GM18505 (cell line): ENCODE measurements around the gene RAB3IL1.
"Not testable (repeated sequence)": the region's sequence is repeated elsewhere in the genome, so short reads cannot be mapped to it uniquely, and the experiment has no call there.

Experiments used
- ATAC-seq: cut with Tn5 transposase; IDR thresholded peaks from one replicate; pipeline ENCODE4 v1.9.1; 2021; ENCODE audit not compliant: unreplicated experiment
- POLR2A ChIP-seq: IDR thresholded peaks from 4 replicates; pipeline ENCODE4 v1.6.1; 2011; ENCODE audit warnings: borderline replicate concordance; ENCODE audit not compliant: insufficient read depth, insufficient read length; ENCODE audit errors: extremely low read depth

Gene RAB3IL1

GRCh38 chr11:61917334-61918109 is at the start of gene RAB3IL1:
TSS of gene RAB3IL1 (minus strand) at chr11:61917566. CDS start at chr11:61917367, 199 bp downstream.
- no peak for TF ChIP-seq POLR2A
- no peak for ATAC-seq

- ATAC-seq, result no peak
- no peak for TF ChIP-seq POLR2A
Measured at GRCh38 chr11:61966734-61967115, 49.4 kb upstream of the RAB3IL1 start.

GRCh38 chr11:61964666-61965271 is 47.4 kb upstream of the RAB3IL1 start:
- ATAC-seq, result not testable (repeated sequence)

- no peak for ATAC-seq
- TF ChIP-seq POLR2A, result peak; percentile 55
Measured at GRCh38 chr11:61964058-61964665, 46.8 kb upstream of the RAB3IL1 start.

- TF ChIP-seq POLR2A, result peak; percentile 7
- no peak for ATAC-seq
Measured at GRCh38 chr11:61963282-61964057, 46.1 kb upstream of the RAB3IL1 start.

- ATAC-seq, result no peak
- TF ChIP-seq POLR2A, result no peak
Measured at GRCh38 chr11:61963016-61963281, 45.6 kb upstream of the RAB3IL1 start.

GRCh38 chr11:61962213-61963015 is 45.0 kb upstream of the RAB3IL1 start:
- peak; percentile 5 for TF ChIP-seq POLR2A
- no peak for ATAC-seq

- no peak for TF ChIP-seq POLR2A
- ATAC-seq, result no peak
Measured at GRCh38 chr11:61961570-61962212, 44.3 kb upstream of the RAB3IL1 start.

- TF ChIP-seq POLR2A, result no peak
Measured at GRCh38 chr11:61960532-61960931, 43.2 kb upstream of the RAB3IL1 start.

GRCh38 chr11:61959678-61960077 is 42.3 kb upstream of the RAB3IL1 start:
- TF ChIP-seq POLR2A, result no peak
- ATAC-seq, result no peak

More at GRCh38 chr11:61960532-61960931, 43.2 kb upstream of the RAB3IL1 start:
- ATAC-seq, result no peak

- no peak for ATAC-seq
- no peak for TF ChIP-seq POLR2A
Measured at GRCh38 chr11:61959114-61959513, 41.7 kb upstream of the RAB3IL1 start.

- TF ChIP-seq POLR2A, result no peak
- ATAC-seq, result no peak
Measured at GRCh38 chr11:61958590-61958989, 41.2 kb upstream of the RAB3IL1 start.
